Trophoblast cell (in vitro differentiated cells and primary cell): Measurements from ENCODE around the gene BTAF1.

Experiments
- DNase-seq, 2 donors: peaks; one replicate each; pipeline ENCODE4 v3.0.0-alpha.2; 2016
- H2AFZ ChIP-seq: 2 replicates; pipeline ENCODE4 v1.6.1; 2013; ENCODE audit warnings: low read length, moderate library complexity, mild to moderate bottlenecking; ENCODE audit not compliant: insufficient read depth, poor library complexity
- H2AK5ac ChIP-seq: 2 replicates; pipeline ENCODE4 v1.6.1; 2013; ENCODE audit warnings: mild to moderate bottlenecking, low read length
- H2BK120ac ChIP-seq: 2 replicates; pipeline ENCODE4 v1.6.1; 2013; ENCODE audit warnings: low read length, mild to moderate bottlenecking, moderate library complexity; ENCODE audit not compliant: insufficient read depth, poor library complexity
- H2BK12ac ChIP-seq: 2 replicates; pipeline ENCODE4 v1.6.1; 2013; ENCODE audit warnings: mild to moderate bottlenecking, low read length, moderate library complexity
- H2BK5ac ChIP-seq: 2 replicates; pipeline ENCODE4 v1.6.1; 2013; ENCODE audit warnings: low read length, low read depth, moderate library complexity, mild to moderate bottlenecking; ENCODE audit not compliant: poor library complexity
- H3K14ac ChIP-seq: 2 replicates; pipeline ENCODE4 v1.6.1; 2013; ENCODE audit warnings: mild to moderate bottlenecking, low read length
- H3K18ac ChIP-seq: 2 replicates; pipeline ENCODE4 v1.6.1; 2013; ENCODE audit warnings: mild to moderate bottlenecking, low read length
- H3K23ac ChIP-seq: 2 replicates; pipeline ENCODE4 v1.6.1; 2013; ENCODE audit warnings: low read length
- H3K27ac ChIP-seq: 2 replicates; pipeline ENCODE4 v1.5.1; 2013; ENCODE audit warnings: low read depth, mild to moderate bottlenecking, inconsistent platforms, low read length, moderate library complexity
- H3K27me3 ChIP-seq: 2 replicates; pipeline ENCODE4 v1.6.1; 2013; ENCODE audit warnings: inconsistent platforms, mild to moderate bottlenecking, low read length, moderate library complexity; ENCODE audit not compliant: insufficient read depth
- H3K36me3 ChIP-seq, 2 experiments: 1 replicate in 1 of 2; 2 replicates in 1 of 2; pipeline ENCODE4 v1.6.1; 2013; ENCODE audit warnings: low read length in 2 of 2, mild to moderate bottlenecking in 2 of 2, moderate library complexity in 1 of 2; ENCODE audit not compliant: insufficient read depth in 2 of 2, control insufficient read depth in 1 of 2
- H3K4ac ChIP-seq: 2 replicates; pipeline ENCODE4 v1.6.1; 2013; ENCODE audit warnings: low read depth, mild to moderate bottlenecking, low read length, moderate library complexity
- H3K4me1 ChIP-seq, 2 experiments: 1 replicate in 1 of 2; 2 replicates in 1 of 2; pipeline ENCODE4 v1.6.1; 2013; ENCODE audit warnings: low read length in 2 of 2, mild to moderate bottlenecking in 2 of 2, moderate library complexity in 1 of 2; ENCODE audit not compliant: insufficient read depth in 2 of 2, control insufficient read depth in 1 of 2
- H3K4me2 ChIP-seq: 2 replicates; pipeline ENCODE4 v1.6.1; 2013; ENCODE audit warnings: inconsistent platforms, mild to moderate bottlenecking, low read length, moderate library complexity
- H3K4me3 ChIP-seq: 2 replicates; pipeline ENCODE4 v1.5.1; 2013; ENCODE audit warnings: mild to moderate bottlenecking, low read depth, low read length, inconsistent platforms
- H3K79me1 ChIP-seq: one replicate; pipeline ENCODE4 v1.6.1; 2013; ENCODE audit warnings: low read length
- H3K79me2 ChIP-seq: 2 replicates; pipeline ENCODE4 v1.6.1; 2013; ENCODE audit warnings: low read length, mild to moderate bottlenecking; ENCODE audit not compliant: control insufficient read depth, insufficient read depth, poor library complexity
- H3K9ac ChIP-seq: 2 replicates; pipeline ENCODE4 v1.6.1; 2013; ENCODE audit warnings: mild to moderate bottlenecking, low read length
- H3K9me3 ChIP-seq: 2 replicates; pipeline ENCODE4 v1.6.1; 2013; ENCODE audit warnings: low read depth, mild to moderate bottlenecking, control low read depth, inconsistent platforms, low read length; ENCODE audit not compliant: insufficient read depth
- H4K12ac ChIP-seq: 2 replicates; pipeline ENCODE4 v1.6.1; 2013; ENCODE audit warnings: low read depth, mild to moderate bottlenecking, low read length, moderate library complexity
- H4K8ac ChIP-seq: 2 replicates; pipeline ENCODE4 v1.6.1; 2013; ENCODE audit warnings: low read depth, mild to moderate bottlenecking, low read length, moderate library complexity
- H4K91ac ChIP-seq: one replicate; pipeline ENCODE4 v1.6.1; 2013; ENCODE audit warnings: low read depth, mild to moderate bottlenecking, low read length, moderate library complexity
- WGBS: extraction: QIAGEN DNeasy Blood & Tissue Kit; methylation state at CpG from one replicate; pipeline ENCODE4 v1.1.7; 2013; ENCODE audit warnings: missing lambda C conversion rate; ENCODE audit not compliant: insufficient read length, insufficient coverage; ENCODE audit errors: extremely low coverage; 5-methylcytosine and 5-hydroxymethylcytosine counted together

BTAF1 gene

DNA sequence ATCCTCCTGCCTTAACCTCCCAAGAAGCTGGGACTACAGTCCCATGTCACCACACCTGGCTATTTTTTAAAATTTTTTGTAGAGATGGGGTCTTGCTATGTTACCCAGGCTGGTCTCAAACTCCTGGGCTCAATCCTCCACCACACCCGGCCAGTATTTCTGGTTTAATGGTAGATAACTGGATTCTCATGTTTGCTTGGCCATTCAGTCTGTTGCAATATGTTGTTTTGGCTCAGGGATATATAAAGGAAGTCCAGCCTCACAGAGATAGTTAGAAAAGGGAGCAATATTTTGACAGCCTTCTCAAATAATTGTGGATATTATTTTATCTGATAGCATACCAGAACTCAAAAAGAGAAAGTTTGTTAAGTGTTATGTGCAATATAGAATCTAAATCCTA is 82.4 kb downstream of the BTAF1 start:
- no peaks in the 10 kb centered on the region for H3K9me3 ChIP-seq
- H3K4ac ChIP-seq: no peak overlapping the region
- H2BK120ac ChIP-seq: no peak overlapping the region
- no peaks in the 10 kb centered on the region for H3K79me2 ChIP-seq
- H3K4me3 ChIP-seq: no peak overlapping the region
- H2AK5ac ChIP-seq: no peak overlapping the region
- no peak overlapping the region for H3K14ac ChIP-seq
- H3K79me1 ChIP-seq: no peaks in the 10 kb centered on the region
- no peak overlapping the region for H3K18ac ChIP-seq
- no peak overlapping the region for H3K4me2 ChIP-seq
- H3K27me3 ChIP-seq: no peaks in the 10 kb centered on the region
- H2BK5ac ChIP-seq: no peak overlapping the region
- no peak overlapping the region for H3K27ac ChIP-seq
- no peak overlapping the region for H4K91ac ChIP-seq
- no peak overlapping the region for H3K9ac ChIP-seq
- no peak for DNase-seq
- peaks cover 7 to 11% of the 10 kb centered on the region in 2 experiments for H3K36me3 ChIP-seq
- no peak overlapping the region for H3K23ac ChIP-seq
- WGBS: no CpG with 5 or more reads among the region's 1 CpG
- no peak overlapping the region for H2AFZ ChIP-seq
- H4K12ac ChIP-seq: no peak overlapping the region
- no peak overlapping the region for H2BK12ac ChIP-seq
- H3K4me1 ChIP-seq: no peaks in the 10 kb centered on the region
- H4K8ac ChIP-seq: no peak overlapping the region

GRCh38 chr10:92009445-92009844 is 85.9 kb downstream of the BTAF1 start:
- H4K91ac ChIP-seq: no peak overlapping the region
- no peaks in the 10 kb centered on the region for H3K79me1 ChIP-seq
- H4K12ac ChIP-seq: no peak overlapping the region
- WGBS: no CpG with 5 or more reads among the region's 1 CpG
- H3K4me3 ChIP-seq: no peak overlapping the region
- no peak for DNase-seq
- no peak overlapping the region for H2BK120ac ChIP-seq
- H3K4me2 ChIP-seq: no peak overlapping the region
- H3K4me1 ChIP-seq: no peaks in the 10 kb centered on the region
- H3K18ac ChIP-seq: no peak overlapping the region
- H3K9ac ChIP-seq: no peak overlapping the region
- H3K36me3 ChIP-seq: peaks cover 10 to 12% of the 10 kb centered on the region in 2 experiments
- no peaks in the 10 kb centered on the region for H3K79me2 ChIP-seq
- no peak overlapping the region for H3K27ac ChIP-seq
- H2BK12ac ChIP-seq: no peak overlapping the region
- H3K14ac ChIP-seq: no peak overlapping the region
- H3K27me3 ChIP-seq: no peaks in the 10 kb centered on the region
- no peak overlapping the region for H2BK5ac ChIP-seq
- H2AK5ac ChIP-seq: no peak overlapping the region
- H3K9me3 ChIP-seq: no peaks in the 10 kb centered on the region
- H4K8ac ChIP-seq: no peak overlapping the region
- H2AFZ ChIP-seq: no peak overlapping the region
- no peak overlapping the region for H3K4ac ChIP-seq
- no peak overlapping the region for H3K23ac ChIP-seq

GRCh38 chr10:92010047-92010735 is 86.6 kb downstream of the BTAF1 start:
- H4K91ac ChIP-seq: no peak overlapping the region
- H3K4ac ChIP-seq: no peak overlapping the region
- H3K4me2 ChIP-seq: no peak overlapping the region
- no peak overlapping the region for H4K12ac ChIP-seq
- H3K79me1 ChIP-seq: no peaks in the 10 kb centered on the region
- no peak overlapping the region for H3K14ac ChIP-seq
- H3K4me1 ChIP-seq: no peaks in the 10 kb centered on the region
- no peak overlapping the region for H2AFZ ChIP-seq
- no peak overlapping the region for H3K9ac ChIP-seq
- H3K23ac ChIP-seq: no peak overlapping the region
- H3K27me3 ChIP-seq: no peaks in the 10 kb centered on the region
- H3K18ac ChIP-seq: no peak overlapping the region
- no peak overlapping the region for H4K8ac ChIP-seq
- no peak overlapping the region for H3K27ac ChIP-seq
- DNase-seq: no peak
- no peak overlapping the region for H2BK120ac ChIP-seq
- no peak overlapping the region for H2BK12ac ChIP-seq
- H2AK5ac ChIP-seq: no peak overlapping the region
- no peaks in the 10 kb centered on the region for H3K9me3 ChIP-seq
- no peaks in the 10 kb centered on the region for H3K79me2 ChIP-seq
- H2BK5ac ChIP-seq: no peak overlapping the region
- no peak overlapping the region for H3K4me3 ChIP-seq
- peaks cover 10 to 12% of the 10 kb centered on the region in 2 experiments for H3K36me3 ChIP-seq

DNA sequence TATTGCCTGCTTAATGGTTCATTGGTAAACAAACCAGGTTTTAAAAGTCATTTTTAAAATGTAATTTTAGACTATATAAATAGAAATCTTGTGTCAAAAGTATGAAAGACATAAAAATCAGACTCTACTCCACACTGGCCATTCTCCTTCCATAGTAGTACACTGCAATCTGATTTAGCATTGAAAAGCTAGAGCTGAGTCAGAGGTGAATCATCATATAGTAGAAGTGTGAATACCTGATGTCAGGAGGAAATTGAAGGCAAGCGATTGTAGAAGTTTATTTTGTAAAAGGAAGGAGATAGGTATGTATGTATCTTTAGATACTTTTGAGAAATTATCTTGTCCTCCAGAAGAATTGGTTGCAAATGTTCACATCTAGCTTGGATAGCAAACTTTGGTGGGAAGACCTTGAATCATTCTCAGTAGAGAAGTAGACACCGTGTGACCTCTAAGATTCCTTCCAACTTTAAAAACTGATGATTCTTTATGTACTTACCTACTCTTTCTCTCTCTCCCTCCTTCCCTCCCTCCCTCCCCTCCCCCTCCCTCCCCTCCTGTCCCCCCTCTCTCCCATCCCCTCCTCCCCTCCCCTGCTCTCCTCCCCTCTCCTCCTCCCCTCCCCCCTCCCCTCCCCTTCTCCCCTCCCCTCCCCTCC is 88.1 kb downstream of the BTAF1 start:
- H4K91ac ChIP-seq: no peak overlapping the region
- no peak overlapping the region for H3K18ac ChIP-seq
- H3K4me2 ChIP-seq: no peak overlapping the region
- H3K23ac ChIP-seq: no peak overlapping the region
- no peak overlapping the region for H3K27ac ChIP-seq
- H3K4me1 ChIP-seq: no peaks in the 10 kb centered on the region
- 100% methylated on average over 1 of the region's 2 CpGs for WGBS
- no peak overlapping the region for H3K9ac ChIP-seq
- H4K12ac ChIP-seq: no peak overlapping the region
- H2BK12ac ChIP-seq: no peak overlapping the region
- no peak overlapping the region for H3K4ac ChIP-seq
- no peak overlapping the region for H2BK5ac ChIP-seq
- H3K79me2 ChIP-seq: no peaks in the 10 kb centered on the region
- no peaks in the 10 kb centered on the region for H3K9me3 ChIP-seq
- H2AK5ac ChIP-seq: no peak overlapping the region
- no peak overlapping the region for H2AFZ ChIP-seq
- no peak overlapping the region for H4K8ac ChIP-seq
- H3K79me1 ChIP-seq: no peaks in the 10 kb centered on the region
- H2BK120ac ChIP-seq: no peak overlapping the region
- peaks cover 9 to 14% of the 10 kb centered on the region in 2 experiments for H3K36me3 ChIP-seq
- no peaks in the 10 kb centered on the region for H3K27me3 ChIP-seq
- no peak overlapping the region for H3K4me3 ChIP-seq
- H3K14ac ChIP-seq: no peak overlapping the region
- DNase-seq: peak in 1 of 2 donors; percentile 47
